Panc1 (cell line): ENCODE measurements around the gene PCNX2. TPM values are rescaled to one million over a fixed set of nuclear protein-coding genes. Genes with fewer than 3 reads are reported as not detected.

Source experiments
- ATAC-seq: fragments of 200-7000 bp; cut with Tn5 transposase; 2 replicates; pipeline ENCODE4 v1.9.1; 2020; ENCODE audit warnings: mild to moderate bottlenecking, moderate library complexity
- BruUV-seq: library from RNA; stranded (reverse); fragments of 400-500 nt; replicated peaks from 2 replicates; lab custom pipeline; 2021; lab: Mats Ljungman, UMichigan
- CTCF ChIA-PET: fragments of 300-600 bp; sonication (Branson Sonifier 250); formaldehyde crosslinking; loops from one replicate; lab custom pipeline; 2022; ENCODE audit warnings: antibody characterized with exemption; lab: Charles Lee
- POLR2A ChIA-PET: fragments of 300-600 bp; sonication (Branson Sonifier 250); formaldehyde crosslinking; loops from one replicate; lab custom pipeline; 2022; ENCODE audit warnings: antibody characterized with exemption; lab: Charles Lee
- DNase-seq: peaks from one replicate; pipeline ENCODE4 v3.0.0-alpha.2; 2010; ENCODE audit warnings: low read depth, low spot score
- H3K27ac ChIP-seq: 2 replicates; pipeline ENCODE4 v1.5.1; 2011; ENCODE audit warnings: mild to moderate bottlenecking, low read length, inconsistent platforms
- H3K27me3 ChIP-seq: fragments of 200-500 bp; sonication (Bioruptor generic); 2 replicates; pipeline ENCODE4 v1.6.0; 2014; ENCODE audit warnings: low read length, inconsistent platforms; ENCODE audit not compliant: control insufficient read depth, insufficient read depth
- H3K36me3 ChIP-seq: fragments of 200-500 bp; sonication (Bioruptor generic); 2 replicates; pipeline ENCODE4 v1.5.1; 2014; ENCODE audit warnings: inconsistent platforms, mild to moderate bottlenecking, low read length, moderate library complexity; ENCODE audit not compliant: control insufficient read depth, insufficient read depth
- H3K4me1 ChIP-seq: 2 replicates; pipeline ENCODE4 v1.5.1; 2011; ENCODE audit warnings: inconsistent platforms, mild to moderate bottlenecking, low read length, moderate library complexity; ENCODE audit not compliant: control insufficient read depth, insufficient read depth
- H3K4me3 ChIP-seq, 2 experiments: 2 replicates each; pipeline ENCODE4 v1.5.1; 2011 to 2012; ENCODE audit warnings: low read depth in 2 of 2, low read length in 2 of 2, mild to moderate bottlenecking in 2 of 2, inconsistent platforms in 1 of 2, moderate library complexity in 1 of 2
- H3K9me3 ChIP-seq: fragments of 200-500 bp; sonication (Bioruptor generic); 2 replicates; pipeline ENCODE4 v1.5.1; 2014; ENCODE audit warnings: low read depth, mild to moderate bottlenecking, inconsistent platforms, low read length, moderate library complexity; ENCODE audit not compliant: control insufficient read depth, insufficient read depth
- POLR2AphosphoS5 ChIP-seq: IDR thresholded peaks from 2 replicates; pipeline ENCODE4 v1.6.1; 2012; ENCODE audit warnings: mild to moderate bottlenecking, low read depth, low read length, moderate library complexity
- SIN3A ChIP-seq: IDR thresholded peaks from 2 replicates; pipeline ENCODE4 v1.6.1; 2012; ENCODE audit warnings: low read depth, mild to moderate bottlenecking, low read length, moderate library complexity, borderline replicate concordance; ENCODE audit not compliant: insufficient read depth
- in situ Hi-C: cut with HindIII; loops from 2 replicates; pipeline ENCODE4 v1.10.0; 2016; ENCODE audit warnings: low sequenced_read_pairs, low pct_unique_long_range_greater_than_20kb
- intact Hi-C: fragments of 100-400 bp; cut with micrococcal nuclease; formaldehyde crosslinking; loops from one replicate; pipeline ENCODE4 v1.10.0; 2022; ENCODE audit not compliant: unreplicated experiment
- total RNA-seq: library from RNA; stranded (reverse); gene quantifications from one replicate; pipeline ENCODE4 v1.2.1, GENCODE V29; 2021; ENCODE audit not compliant: unreplicated experiment
- TF ChIP-seq, protein P1 (sequence below): fragments of 450-650 bp; IDR thresholded peaks from 2 replicates; pipeline ENCODE4 v1.5.1; 2017; ENCODE audit warnings: mild to moderate bottlenecking
- TF ChIP-seq, protein P2 (sequence below), 2 experiments: IDR thresholded peaks; 2 replicates each; pipeline ENCODE4 v1.6.1; 2011 to 2012; ENCODE audit warnings: low read depth in 2 of 2, control low read depth in 1 of 2, low read length in 1 of 2, mild to moderate bottlenecking in 1 of 2, moderate library complexity in 1 of 2; ENCODE audit not compliant: insufficient read depth in 1 of 2

PCNX2 gene
- total RNA-seq, 1 experiment from 2014 or later = 2.6 TPM

DNA sequence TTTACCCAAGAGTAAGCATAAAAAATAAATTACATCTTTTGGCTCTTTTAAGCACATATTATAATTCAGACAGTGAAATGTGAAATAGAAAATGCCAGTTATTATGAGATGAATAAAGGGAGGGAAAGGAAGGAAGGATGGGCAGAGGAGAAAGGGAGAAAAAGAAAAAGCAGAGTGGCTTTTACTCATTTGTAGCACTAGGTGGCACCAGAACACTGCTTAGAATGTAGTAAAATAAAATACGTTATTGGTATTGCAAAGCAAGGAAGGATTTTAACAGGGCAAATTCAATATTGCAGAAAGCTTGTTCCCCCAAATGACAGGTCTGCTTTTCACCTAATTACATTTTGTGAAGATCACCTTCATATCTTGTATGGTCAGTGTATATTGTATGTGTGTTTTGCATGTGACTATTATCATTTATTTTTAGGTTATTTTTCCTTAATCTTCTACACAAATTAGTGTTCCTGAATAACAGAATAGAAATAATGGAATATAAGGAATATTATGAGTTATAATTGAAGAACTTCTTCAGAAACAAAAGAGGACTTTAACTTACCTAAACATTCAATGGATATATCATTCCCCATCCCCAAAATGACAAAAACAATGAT, 9.1 kb upstream of the PCNX2 start:
- ATAC-seq (no peak), DNase-seq (no peak)
- in situ Hi-C loops = no loop called here
- intact Hi-C loops = no loop called here
- TF ChIP-seq, protein P1, sequence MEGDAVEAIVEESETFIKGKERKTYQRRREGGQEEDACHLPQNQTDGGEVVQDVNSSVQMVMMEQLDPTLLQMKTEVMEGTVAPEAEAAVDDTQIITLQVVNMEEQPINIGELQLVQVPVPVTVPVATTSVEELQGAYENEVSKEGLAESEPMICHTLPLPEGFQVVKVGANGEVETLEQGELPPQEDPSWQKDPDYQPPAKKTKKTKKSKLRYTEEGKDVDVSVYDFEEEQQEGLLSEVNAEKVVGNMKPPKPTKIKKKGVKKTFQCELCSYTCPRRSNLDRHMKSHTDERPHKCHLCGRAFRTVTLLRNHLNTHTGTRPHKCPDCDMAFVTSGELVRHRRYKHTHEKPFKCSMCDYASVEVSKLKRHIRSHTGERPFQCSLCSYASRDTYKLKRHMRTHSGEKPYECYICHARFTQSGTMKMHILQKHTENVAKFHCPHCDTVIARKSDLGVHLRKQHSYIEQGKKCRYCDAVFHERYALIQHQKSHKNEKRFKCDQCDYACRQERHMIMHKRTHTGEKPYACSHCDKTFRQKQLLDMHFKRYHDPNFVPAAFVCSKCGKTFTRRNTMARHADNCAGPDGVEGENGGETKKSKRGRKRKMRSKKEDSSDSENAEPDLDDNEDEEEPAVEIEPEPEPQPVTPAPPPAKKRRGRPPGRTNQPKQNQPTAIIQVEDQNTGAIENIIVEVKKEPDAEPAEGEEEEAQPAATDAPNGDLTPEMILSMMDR = peak; percentile 81; the same call in 1 of the 2 replicates
- no peak for TF ChIP-seq SIN3A
- H3K4me1 ChIP-seq = no peaks in the 10 kb centered on the region
- H3K27me3 ChIP-seq = peaks cover 3% of the 10 kb centered on the region
- H3K9me3 ChIP-seq = no peaks in the 10 kb centered on the region
- no peaks in the 10 kb centered on the region for H3K36me3 ChIP-seq
- CTCF ChIA-PET = interaction anchor here (0.6 kb wide), 1 partner anchor 1629 kb away, joined by 6 read pairs; no protein-coding TSS in a partner anchor
- POLR2A ChIA-PET = no interaction called here
- no peak overlapping the region for H3K4me3 ChIP-seq
- H3K27ac ChIP-seq = no peak overlapping the region
- no TSS peak for BruUV-seq

DNA sequence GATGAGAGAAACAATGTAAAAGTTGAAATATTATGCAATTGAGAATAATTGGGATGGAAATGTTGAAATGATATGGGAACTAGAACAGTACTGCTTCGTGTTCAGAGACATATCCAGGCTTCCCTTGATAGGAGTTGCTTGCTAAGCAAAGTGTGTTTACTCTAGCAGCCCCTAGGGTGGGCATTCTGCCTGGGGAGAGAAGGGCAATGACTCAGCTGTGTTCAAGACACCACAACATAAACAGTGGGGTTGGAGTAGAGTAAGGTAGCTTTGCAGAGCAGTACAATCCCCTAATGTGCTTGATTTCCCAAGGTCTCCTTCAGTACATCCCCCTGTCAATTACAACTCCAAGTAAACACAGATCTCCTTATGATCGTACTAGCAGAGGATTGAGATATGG, 4.8 kb upstream of the PCNX2 start:
- Histone ChIP-seq H3K27ac (no peak overlapping the region), H3K4me1 (no peaks in the 10 kb centered on the region), H3K27me3 (peaks cover 10% of the 10 kb centered on the region), H3K36me3 (no peaks in the 10 kb centered on the region), H3K4me3 (no peak overlapping the region), H3K9me3 (no peaks in the 10 kb centered on the region)
- ChIA-PET CTCF (no interaction called here), POLR2A (no interaction called here)
- in situ Hi-C loops (no loop called here), intact Hi-C loops (no loop called here)
- DNase-seq (no peak), ATAC-seq (no peak)
- TF ChIP-seq, protein P1 = no peak
- no peak for TF ChIP-seq POLR2AphosphoS5
- TF ChIP-seq, protein P2, sequence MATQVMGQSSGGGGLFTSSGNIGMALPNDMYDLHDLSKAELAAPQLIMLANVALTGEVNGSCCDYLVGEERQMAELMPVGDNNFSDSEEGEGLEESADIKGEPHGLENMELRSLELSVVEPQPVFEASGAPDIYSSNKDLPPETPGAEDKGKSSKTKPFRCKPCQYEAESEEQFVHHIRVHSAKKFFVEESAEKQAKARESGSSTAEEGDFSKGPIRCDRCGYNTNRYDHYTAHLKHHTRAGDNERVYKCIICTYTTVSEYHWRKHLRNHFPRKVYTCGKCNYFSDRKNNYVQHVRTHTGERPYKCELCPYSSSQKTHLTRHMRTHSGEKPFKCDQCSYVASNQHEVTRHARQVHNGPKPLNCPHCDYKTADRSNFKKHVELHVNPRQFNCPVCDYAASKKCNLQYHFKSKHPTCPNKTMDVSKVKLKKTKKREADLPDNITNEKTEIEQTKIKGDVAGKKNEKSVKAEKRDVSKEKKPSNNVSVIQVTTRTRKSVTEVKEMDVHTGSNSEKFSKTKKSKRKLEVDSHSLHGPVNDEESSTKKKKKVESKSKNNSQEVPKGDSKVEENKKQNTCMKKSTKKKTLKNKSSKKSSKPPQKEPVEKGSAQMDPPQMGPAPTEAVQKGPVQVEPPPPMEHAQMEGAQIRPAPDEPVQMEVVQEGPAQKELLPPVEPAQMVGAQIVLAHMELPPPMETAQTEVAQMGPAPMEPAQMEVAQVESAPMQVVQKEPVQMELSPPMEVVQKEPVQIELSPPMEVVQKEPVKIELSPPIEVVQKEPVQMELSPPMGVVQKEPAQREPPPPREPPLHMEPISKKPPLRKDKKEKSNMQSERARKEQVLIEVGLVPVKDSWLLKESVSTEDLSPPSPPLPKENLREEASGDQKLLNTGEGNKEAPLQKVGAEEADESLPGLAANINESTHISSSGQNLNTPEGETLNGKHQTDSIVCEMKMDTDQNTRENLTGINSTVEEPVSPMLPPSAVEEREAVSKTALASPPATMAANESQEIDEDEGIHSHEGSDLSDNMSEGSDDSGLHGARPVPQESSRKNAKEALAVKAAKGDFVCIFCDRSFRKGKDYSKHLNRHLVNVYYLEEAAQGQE (IDR thresholded peaks at IDR 0.05; ENCODE audit: insufficient read depth in 1 of 2, low read depth in 2 of 2, low read length in 1 of 2) = no peak
- no TSS peak for BruUV-seq
